Osteoblast (primary cell): Measurements from ENCODE around the gene MAPK12. TPM values are rescaled to one million over a fixed set of nuclear protein-coding genes. Genes with fewer than 3 reads are reported as not detected.

Experiments
- DNase-seq: peaks from one replicate; pipeline ENCODE4 v3.0.0; 2011; ENCODE audit warnings: low spot score, mixed read lengths; ENCODE audit not compliant: insufficient read length; ENCODE audit errors: missing footprints
- H2AFZ ChIP-seq: 2 replicates; pipeline ENCODE4 v1.6.0; 2011; ENCODE audit warnings: mild to moderate bottlenecking, low read length
- H3K27ac ChIP-seq: 2 replicates; pipeline ENCODE4 v1.5.1; 2011; ENCODE audit warnings: mild to moderate bottlenecking, low read depth, low read length, moderate library complexity
- H3K27me3 ChIP-seq: 2 replicates; pipeline ENCODE4 v1.6.0; 2012; ENCODE audit warnings: mild to moderate bottlenecking, control low read depth, inconsistent platforms, low read length, moderate library complexity; ENCODE audit not compliant: insufficient read depth
- H3K36me3 ChIP-seq: 2 replicates; pipeline ENCODE4 v1.5.1; 2011; ENCODE audit warnings: mild to moderate bottlenecking, low read length, control low read depth, moderate library complexity; ENCODE audit not compliant: insufficient read depth
- H3K4me1 ChIP-seq: 2 replicates; pipeline ENCODE4 v1.5.1; 2011; ENCODE audit warnings: mild to moderate bottlenecking, low read length, control low read depth, moderate library complexity; ENCODE audit not compliant: insufficient read depth
- H3K4me2 ChIP-seq: 2 replicates; pipeline ENCODE4 v1.6.0; 2011; ENCODE audit warnings: mild to moderate bottlenecking, low read length; ENCODE audit not compliant: insufficient read depth
- H3K4me3 ChIP-seq: fragments of 200-600 bp; sonication (generic); 3 replicates; pipeline ENCODE4 v1.5.1; 2012; ENCODE audit warnings: mild to moderate bottlenecking, low read length, inconsistent platforms; ENCODE audit not compliant: insufficient read depth
- H3K79me2 ChIP-seq: 2 replicates; pipeline ENCODE4 v1.6.0; 2012; ENCODE audit warnings: mild to moderate bottlenecking, low read length, control low read depth, inconsistent platforms; ENCODE audit not compliant: insufficient read depth
- H3K9me3 ChIP-seq: 2 replicates; pipeline ENCODE4 v1.5.1; 2011; ENCODE audit warnings: low read depth, low read length, control low read depth
- H4K20me1 ChIP-seq: 2 replicates; pipeline ENCODE4 v1.6.0; 2012; ENCODE audit warnings: mild to moderate bottlenecking, low read length, control low read depth; ENCODE audit not compliant: insufficient read depth
- total RNA-seq: library from RNA; depleted of rRNA; stranded (reverse); fragments of >200 nt; gene quantifications from 2 replicates; pipeline ENCODE4 v1.2.3, GENCODE V29; 2012
- TF ChIP-seq, protein P1 (sequence below): IDR thresholded peaks from 2 replicates; pipeline ENCODE4 v1.5.1; 2011; ENCODE audit warnings: mild to moderate bottlenecking, low read depth, low read length, moderate library complexity; ENCODE audit errors: extremely low read depth

Gene MAPK12
- total RNA-seq, 1 donor = 34.0 TPM

- Histone ChIP-seq H3K79me2 (peaks cover 98% of the 10 kb centered on the region), H3K4me2 (peak overlapping the region; percentile 65), H2AFZ (no peak overlapping the region), H3K9me3 (no peaks in the 10 kb centered on the region), H3K4me3 (peak overlapping the region; percentile 33), H3K4me1 (peaks cover 68% of the 10 kb centered on the region), H4K20me1 (peaks cover 72% of the 10 kb centered on the region), H3K27me3 (no peaks in the 10 kb centered on the region), H3K27ac (peak overlapping the region; percentile 24), H3K36me3 (no peaks in the 10 kb centered on the region)
- TF ChIP-seq, protein P1, sequence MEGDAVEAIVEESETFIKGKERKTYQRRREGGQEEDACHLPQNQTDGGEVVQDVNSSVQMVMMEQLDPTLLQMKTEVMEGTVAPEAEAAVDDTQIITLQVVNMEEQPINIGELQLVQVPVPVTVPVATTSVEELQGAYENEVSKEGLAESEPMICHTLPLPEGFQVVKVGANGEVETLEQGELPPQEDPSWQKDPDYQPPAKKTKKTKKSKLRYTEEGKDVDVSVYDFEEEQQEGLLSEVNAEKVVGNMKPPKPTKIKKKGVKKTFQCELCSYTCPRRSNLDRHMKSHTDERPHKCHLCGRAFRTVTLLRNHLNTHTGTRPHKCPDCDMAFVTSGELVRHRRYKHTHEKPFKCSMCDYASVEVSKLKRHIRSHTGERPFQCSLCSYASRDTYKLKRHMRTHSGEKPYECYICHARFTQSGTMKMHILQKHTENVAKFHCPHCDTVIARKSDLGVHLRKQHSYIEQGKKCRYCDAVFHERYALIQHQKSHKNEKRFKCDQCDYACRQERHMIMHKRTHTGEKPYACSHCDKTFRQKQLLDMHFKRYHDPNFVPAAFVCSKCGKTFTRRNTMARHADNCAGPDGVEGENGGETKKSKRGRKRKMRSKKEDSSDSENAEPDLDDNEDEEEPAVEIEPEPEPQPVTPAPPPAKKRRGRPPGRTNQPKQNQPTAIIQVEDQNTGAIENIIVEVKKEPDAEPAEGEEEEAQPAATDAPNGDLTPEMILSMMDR = no peak
- DNase-seq = peak; percentile 98
Observed at GRCh38 chr22:50302041-50302541, 40.6 kb upstream of the MAPK12 start.

- Histone ChIP-seq H3K27me3 (no peaks in the 10 kb centered on the region), H3K9me3 (no peaks in the 10 kb centered on the region), H4K20me1 (peaks cover 76% of the 10 kb centered on the region), H3K4me1 (peaks cover 68% of the 10 kb centered on the region), H3K4me3 (peak overlapping the region; percentile 33), H3K27ac (peak overlapping the region; percentile 37), H3K36me3 (no peaks in the 10 kb centered on the region), H2AFZ (no peak overlapping the region), H3K4me2 (peak overlapping the region; percentile 65), H3K79me2 (peaks cover 98% of the 10 kb centered on the region)
- no peak for DNase-seq
- TF ChIP-seq, protein P1 = no peak
Observed at GRCh38 chr22:50301581-50301991, 40.1 kb upstream of the MAPK12 start.

DNA sequence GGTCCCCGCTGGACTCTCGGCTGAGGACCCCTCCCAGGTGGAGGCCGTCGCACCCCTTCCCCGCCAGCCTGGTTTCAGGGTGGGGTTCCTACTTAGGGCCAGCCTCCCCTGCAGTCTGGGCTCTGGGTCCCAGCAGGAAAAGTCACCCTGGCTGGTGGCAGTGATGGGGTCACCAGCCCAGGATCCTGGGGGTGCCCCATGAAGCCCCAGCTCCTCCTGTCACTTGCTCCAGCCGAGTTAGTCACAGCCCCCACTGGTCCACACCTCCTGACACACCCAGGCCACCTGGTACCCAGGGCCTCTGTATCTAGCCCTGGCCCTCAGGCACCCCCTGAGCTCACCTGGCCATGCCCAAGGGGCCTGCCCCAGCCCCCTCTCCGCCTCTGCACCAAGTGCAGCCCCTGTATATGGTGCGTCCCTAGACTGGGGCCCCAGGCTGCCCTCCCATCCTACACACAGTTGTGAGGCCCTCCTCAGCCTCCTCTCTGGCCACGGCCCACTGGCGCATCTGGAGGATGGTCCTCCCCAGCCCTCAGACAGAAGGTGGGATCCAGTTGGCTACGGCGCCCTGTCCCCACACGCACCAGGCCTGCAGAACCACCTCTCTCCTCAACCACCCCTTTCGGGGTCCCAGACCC lies 39.3 kb upstream of the MAPK12 start:
- Histone ChIP-seq H3K36me3 (no peaks in the 10 kb centered on the region), H3K4me1 (peaks cover 63% of the 10 kb centered on the region), H2AFZ (no peak overlapping the region), H3K27ac (peak overlapping the region; percentile 37), H4K20me1 (peaks cover 80% of the 10 kb centered on the region), H3K79me2 (peaks cover 98% of the 10 kb centered on the region), H3K27me3 (no peaks in the 10 kb centered on the region), H3K9me3 (no peaks in the 10 kb centered on the region), H3K4me2 (peak overlapping the region; percentile 65), H3K4me3 (no peak overlapping the region)
- no peak for DNase-seq
- TF ChIP-seq, protein P1 = no peak

- TF ChIP-seq, protein P1 = no peak
- Histone ChIP-seq H3K9me3 (no peaks in the 10 kb centered on the region), H3K4me1 (peaks cover 56% of the 10 kb centered on the region), H3K27ac (no peak overlapping the region), H3K4me3 (peak overlapping the region; percentile 10), H2AFZ (no peak overlapping the region), H3K79me2 (peaks cover 98% of the 10 kb centered on the region), H3K27me3 (no peaks in the 10 kb centered on the region), H4K20me1 (peaks cover 74% of the 10 kb centered on the region), H3K36me3 (no peaks in the 10 kb centered on the region), H3K4me2 (peak overlapping the region; percentile 65)
- no peak for DNase-seq
Observed at GRCh38 chr22:50299785-50300619, 38.5 kb upstream of the MAPK12 start.
